ENCODE measurements around the gene LSAMP.

The LSAMP gene

DNA sequence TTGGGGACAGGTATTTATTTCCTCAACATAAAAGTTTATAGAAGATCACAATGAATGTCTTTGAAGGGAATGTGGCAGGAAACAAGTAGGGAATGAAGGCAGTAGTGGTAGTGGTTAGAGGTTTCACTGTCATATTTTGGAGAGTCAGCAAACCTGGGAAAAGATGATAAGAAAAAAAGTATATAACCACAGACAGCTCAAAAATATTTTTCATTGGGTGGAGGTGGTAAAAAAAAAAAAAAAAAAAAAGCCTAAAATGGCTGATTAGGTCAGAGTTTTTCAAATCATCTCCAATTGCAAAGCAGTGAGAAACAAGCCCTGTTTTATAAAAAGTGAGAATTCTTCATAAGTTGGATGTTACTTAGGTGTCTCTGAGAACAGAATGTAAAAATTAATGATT, 400.0 kb downstream of the LSAMP start:
- DNase-seq = no peak

DNA sequence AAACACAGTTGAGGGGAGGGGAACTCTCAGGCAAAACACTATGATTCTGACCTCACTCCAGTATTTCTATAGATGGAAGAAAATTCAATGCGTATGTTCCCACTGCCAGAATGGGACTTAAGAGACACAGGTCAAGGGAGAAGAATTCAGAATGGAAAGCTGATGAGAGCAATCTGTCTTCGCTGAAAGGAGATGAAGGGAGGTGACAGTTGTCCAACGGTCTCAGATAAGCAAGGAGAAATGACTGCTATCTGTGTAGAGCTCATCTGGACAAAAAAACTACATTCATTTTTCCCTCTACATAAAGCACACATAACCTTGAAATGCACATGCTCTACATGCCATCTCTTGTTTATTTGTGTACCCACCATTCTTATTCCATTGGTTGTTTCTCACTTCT, 405.1 kb downstream of the LSAMP start:
- no peak for DNase-seq

DNA sequence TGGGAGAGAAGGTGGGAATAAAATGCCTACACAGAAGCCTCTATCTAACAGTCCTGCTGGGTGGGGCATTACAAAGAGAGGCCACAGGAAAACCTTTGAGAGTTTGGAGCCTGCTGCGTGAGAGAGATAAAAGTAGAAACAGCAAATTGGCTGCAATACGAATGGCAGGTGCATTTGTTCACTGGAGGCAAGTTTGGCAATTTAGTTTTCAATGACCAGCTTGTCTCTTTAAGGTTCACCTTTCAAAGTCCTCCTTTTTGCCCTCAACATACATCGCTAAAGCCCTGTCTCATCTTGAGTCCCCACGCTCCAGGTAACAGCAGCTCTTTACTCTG, 405.7 kb downstream of the LSAMP start:
- no peak for DNase-seq

DNA sequence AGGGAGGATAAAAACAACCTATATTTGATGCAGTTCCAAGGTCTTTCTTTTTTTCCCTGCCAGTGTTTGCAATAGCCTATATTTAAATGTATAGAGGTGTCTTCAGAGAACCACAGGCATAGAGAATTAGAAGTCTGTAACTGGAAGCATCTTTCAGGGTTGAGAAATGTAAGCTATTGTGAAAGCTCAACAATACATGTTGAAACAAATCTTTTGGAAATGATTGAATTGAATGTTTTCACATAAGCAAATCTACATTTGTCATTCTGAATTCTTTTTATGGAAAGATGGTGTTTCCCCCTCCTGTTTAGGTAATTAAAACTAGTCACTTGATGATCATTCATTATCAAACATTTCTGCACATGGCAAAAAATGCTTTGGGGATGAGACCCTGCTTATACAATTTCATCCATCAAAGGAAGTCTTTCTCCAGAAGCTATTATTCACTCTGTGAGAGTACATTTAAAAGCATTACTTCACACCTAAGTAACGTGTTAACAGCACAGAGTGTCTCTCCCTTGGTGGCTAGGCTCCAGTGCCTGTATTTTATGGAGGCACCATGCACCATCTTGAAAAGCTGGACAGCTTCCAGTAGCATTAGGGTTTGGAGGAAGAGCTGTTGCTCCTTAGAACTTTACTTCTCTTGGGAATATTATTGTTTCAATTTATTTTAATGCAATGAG, 406.2 kb downstream of the LSAMP start:
- DNase-seq = no peak

DNA sequence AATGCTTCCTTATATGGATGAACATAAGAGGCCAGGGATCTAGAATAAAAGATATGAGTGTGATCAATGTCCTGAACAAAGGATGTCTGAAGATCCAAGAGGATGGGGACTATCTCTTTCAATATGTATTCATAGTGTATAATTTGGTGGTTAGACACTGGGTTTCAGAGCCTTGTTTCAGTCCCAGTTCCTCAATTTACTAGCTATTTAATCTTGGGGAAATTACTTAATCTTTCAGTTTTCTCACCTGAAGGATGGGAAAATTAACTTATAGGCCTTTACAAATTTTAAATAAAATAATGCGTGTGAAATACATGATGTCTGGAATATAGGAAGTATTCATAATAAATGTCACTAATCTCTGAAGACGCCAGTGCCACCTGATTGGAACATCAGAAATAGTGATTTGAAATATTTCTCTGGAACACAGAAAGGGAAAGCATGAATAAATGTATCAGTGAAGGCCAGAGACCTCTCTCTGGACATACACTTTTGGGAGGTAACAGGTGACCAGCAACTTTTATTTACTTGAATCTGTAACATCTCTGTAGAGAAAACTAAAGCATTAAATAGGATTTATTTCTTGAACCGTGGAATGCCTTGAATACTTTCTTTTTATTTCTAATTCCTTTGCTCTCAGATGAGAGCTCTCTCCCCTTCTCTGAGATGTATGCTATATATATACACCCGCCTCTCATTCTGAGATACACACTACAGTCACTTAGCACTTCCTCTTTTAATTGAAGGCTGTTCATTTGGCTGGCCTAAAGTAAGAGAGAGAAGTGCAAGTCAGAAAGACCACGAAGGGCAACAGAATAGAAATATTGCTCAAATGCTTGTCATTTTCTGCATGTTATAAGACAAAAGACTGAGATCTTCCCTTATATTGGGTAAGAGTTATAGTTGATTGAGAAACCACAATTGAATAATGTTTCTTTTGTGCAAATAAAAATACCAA, 407.1 kb downstream of the LSAMP start:
- no peak for DNase-seq

DNA sequence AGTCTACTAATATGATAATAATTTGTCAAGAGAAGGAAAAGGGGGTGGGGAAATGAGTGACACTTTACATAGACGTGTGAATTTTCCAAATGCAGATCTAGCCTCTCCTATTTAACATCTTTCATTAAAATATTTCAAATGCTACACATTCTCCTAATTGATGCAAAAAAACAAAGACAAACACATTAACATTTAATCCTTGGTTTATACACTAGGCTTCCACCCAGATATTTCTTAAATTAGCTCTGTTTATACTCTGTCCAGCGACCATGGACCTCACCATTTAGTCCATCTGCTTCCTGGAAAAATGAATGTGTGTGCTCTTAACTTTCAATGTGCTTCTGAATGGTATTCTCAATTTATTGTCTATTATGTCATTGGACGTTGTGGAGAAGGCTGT, 409.9 kb downstream of the LSAMP start:
- DNase-seq = no peak

DNA sequence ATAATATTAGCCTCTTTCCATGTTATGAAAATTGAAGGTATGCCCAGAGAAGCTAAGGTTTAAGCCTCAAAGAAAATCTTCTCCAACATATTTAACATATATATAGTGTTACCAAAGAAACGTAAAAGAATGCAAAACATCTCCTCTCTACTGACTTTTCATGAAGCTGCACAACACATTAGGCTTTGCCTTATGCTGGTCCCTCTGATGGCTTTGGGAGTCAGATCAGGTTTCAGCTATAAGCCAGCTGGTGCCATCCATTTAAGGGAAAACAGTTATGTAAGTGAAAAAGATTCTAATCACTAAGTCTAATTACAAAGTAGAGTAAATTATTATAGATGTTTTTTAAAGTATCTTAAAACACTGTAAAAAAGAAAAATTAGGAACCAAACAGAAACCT, 410.5 kb downstream of the LSAMP start:
- no peak for DNase-seq

DNA sequence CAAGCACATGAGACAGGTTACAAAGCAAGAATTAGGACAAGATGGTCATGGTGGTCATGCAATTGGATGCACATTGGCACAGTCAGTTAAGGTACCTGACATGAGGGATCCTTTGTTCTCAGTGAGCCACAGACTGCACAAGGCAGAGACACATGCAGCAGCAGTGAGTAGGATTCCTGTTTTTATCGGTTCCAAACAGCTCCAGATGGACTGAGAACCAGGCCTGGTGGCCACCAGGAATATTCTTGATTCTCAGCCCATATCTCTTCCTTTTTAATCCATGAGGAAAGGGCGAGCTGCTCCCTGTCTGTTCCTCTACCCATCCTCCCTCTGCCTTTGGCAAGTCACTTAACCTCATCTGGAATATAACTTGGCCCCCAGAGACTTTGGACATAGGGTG, 411.2 kb downstream of the LSAMP start:
- no peak for DNase-seq

DNA sequence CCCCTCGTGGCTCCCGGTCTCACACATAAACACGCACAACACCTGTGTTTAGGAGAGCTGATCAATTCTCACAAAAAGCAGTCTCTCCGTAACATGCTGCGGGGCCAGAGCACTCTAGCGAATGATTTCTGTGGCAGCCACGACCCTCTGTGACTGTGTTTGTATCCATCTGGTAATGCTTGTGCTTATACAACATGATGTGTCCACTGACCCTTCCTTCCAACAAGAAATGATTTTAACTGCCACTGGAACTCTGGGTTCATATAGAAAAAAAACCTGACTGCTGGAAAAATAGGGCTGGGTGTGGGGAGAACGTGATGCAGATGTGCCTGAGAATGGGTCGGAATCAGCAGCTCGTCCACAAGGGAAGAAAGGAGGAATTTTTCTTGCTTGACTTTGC, 411.8 kb downstream of the LSAMP start:
- no peak for DNase-seq

DNA sequence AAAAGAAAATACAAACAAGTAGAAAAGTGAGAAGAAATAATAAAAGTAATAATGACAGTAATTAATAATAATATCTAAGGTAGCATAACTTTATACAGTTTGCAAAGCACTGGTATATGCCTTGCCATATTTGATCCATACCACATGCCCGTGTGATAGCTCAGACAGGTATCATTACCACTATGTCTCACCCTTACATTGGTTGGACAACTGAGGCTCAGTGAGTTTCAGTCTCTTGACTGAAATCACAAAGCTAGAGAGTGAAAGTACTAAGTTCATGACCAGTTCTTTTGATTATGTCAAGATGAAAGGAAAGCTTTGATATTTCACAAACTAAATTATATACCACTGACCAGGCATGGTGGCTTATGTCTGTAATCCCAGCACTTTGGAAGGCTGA, 413.1 kb downstream of the LSAMP start:
- DNase-seq = no peak

DNA sequence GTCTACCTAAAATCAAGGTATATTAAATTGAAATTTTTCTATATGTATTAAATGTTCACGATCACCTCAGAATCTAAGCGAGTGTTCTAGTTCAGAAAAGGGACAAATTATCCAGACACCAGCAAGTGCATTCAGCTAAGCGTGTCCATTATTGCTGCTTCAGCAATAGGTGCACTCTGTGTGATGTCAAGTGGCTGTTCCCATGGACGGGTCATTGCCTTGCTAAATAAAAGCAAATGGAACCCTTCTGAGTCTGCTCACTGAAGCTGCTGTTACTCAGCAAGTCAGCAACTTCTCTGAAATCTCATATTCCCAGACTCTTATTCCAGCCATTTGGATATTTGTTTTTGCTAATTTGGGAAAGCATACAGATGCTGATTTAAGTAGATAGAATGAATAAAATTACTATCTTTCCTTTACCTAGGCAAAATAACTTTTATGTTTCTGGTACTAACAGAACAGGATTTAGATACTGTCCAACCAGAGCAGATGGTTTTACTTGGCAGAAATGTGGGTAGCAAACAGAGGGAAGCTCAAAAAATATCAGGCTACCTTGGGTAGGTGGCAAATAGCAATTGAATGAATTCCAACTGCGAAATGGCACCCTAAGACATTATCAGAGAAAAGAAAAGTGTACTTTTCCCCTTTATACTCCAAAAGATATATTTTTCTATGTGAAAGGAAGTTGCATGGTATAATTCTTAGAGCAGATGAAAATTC, 415.0 kb downstream of the LSAMP start:
- DNase-seq = no peak

DNA sequence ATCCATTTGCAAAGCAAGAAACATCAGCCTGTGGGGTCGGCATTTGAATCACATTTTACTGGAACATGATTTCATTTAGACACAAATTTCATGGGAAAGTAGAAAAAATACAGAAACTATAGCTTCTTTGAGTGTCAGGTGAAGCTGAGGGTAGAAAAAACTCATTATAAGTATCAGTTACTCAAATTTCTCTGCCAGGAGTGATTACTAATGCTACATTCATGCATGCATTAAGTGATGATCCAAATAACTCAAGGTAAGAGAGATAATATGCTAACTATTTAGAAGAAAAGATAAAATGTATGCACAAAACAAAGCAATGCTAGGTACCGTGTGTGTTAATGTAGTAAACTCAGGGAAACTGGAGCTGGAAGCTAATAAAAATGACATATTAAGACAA, 416.0 kb downstream of the LSAMP start:
- no peak for DNase-seq

DNA sequence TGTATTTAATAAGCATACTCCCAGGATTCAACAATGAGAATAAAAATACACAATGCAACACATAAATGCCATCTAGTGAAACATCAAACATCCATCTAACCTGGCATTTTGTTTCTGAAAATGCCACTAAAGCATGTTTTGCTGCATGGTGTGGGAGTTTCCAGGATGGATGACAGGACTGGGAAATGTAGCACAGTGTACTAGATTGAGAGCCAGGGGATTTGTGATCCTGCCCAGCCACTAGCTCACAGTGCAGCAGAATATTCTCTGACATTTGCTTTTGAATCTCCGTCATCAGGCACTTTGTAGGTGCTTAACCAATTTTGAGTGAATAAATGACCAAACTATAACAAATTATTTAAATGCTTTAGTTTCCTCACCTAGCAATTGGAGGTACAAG, 417.1 kb downstream of the LSAMP start:
- no peak for DNase-seq

DNA sequence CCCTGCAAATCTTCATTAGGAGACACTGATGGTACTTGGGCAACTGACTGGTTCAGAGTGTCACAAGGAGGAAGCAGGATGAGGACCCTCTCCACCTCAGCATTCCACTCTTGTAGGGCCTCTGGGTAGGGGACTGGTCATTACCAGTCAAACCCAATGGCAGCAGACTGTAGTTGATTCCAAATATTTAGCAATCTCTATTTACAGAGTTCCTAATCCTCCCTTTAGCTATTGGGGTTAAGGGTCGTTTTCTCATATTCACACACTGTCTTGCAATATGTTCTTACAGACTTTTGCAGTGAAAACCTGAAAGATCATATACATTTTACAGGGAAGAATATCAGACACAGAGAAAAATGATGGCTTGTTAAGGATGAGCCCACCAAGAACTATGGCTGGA, 424.3 kb downstream of the LSAMP start:
- no peak for DNase-seq

DNA sequence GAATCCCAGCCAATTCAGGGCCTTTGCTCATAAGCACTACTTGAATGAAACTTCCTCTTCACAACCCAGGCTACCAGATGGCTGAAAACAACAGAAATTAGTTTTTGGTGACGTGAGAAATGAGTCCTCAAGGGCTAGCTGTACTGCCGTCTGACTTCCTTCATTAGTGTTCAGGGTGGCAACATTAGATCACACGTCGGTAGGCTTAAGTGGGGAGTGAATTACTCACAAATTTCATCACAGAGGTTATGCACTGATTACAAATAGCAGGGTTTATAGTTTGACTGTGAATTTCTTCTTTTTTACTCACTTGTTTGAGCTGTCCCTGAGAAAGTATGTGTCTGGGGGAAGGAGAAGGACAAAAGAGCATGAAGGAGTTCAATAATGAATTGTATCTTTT, 424.8 kb downstream of the LSAMP start:
- no peak for DNase-seq

DNA sequence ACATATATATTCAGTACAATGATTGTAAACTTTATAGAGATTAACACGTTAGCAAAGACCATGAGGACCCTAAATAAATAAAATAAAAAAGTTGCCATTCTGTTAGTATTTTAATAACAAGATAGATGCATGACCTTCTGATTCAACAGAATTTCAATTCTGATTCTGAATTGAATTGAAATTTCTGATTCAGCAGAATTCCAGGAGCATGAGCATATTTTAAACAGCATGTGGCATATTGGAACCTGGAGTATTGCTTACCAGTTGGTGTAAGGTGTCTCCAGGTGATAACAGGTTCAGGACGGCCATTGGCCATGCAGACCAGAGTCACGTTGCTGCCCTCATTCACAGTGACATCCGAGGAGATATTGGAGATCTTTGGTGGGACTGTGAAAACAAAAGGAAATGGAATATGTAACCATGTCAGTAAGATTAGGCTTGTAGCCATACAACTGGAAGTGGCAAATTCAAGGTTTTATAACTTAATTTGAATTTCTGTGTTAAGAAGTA, 426.0 kb downstream of the LSAMP start:
- DNase-seq = no peak

DNA sequence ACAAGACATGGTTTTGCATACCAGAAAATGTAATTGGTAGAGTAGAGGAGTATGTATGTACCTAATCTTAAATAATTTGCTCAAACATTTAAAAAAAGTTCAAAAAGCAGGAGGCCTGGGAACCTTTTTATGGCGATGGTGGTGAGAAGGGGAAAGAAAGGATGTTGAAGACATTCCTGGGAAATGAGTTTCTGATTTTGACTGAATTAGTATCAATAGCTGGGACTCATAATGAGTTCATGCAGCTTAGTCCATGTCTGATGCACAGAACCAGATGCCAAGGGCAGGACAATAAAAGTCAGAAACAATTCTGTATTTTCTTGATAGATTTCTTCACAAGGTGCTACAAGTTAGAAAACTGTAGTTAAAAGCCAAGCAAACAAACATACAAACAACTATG, 426.6 kb downstream of the LSAMP start:
- no peak for DNase-seq

DNA sequence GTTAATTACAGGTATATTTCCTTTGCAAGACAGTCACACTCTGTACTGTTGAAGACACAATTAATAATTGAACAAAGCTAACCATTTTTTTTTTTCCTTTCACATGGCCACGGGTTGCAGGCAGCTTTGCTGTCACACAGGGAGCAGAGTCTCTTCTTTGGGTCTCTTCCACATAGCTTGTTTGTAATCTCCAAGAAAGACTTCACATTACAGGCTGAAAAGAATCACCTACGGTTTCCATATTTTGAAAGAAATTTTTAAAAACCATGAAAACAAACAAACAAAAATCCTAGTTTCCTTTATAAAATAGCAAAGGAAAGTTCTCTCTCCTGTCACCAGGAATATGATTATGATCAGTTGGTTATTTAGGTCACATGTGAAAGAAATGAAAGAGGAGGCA, 429.4 kb downstream of the LSAMP start:
- DNase-seq = no peak

DNA sequence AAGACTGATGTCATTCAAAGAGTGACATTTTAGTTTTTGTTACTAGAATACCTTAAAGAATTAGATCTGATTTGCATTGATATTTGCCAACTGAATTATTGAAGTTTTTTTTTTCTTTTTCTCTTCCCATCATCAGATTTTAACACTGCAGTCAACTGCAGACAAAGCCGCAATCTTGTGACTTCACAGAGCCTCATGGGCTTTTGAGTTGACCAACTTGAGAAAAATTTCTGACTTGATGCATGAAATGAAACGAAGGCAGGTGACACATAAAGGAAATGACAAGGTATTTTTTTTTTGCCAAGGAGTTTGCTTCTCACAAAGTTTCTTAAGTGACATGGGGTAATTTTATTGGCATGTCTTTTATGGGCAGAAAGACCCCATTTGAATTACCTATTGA, 438.3 kb downstream of the LSAMP start:
- DNase-seq = no peak

DNA sequence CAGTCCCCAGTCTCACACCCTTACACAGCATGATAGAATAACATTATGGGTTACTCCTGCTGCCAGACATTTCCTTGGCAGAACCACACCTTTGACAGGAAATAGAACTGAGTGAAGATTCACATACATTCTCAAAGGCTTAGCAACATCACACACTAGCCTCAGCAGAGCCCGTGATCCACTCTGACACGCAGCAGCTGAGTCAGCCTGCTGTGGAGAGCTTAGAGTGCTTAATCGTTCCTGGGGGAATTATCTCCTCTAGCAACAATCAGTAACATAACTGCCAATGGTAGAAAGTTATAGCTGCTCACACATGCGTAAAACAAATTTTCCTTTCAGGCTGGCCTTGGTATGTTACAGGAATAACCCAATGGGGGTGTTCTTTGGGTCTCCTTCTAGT, 439.9 kb downstream of the LSAMP start:
- DNase-seq = no peak

DNA sequence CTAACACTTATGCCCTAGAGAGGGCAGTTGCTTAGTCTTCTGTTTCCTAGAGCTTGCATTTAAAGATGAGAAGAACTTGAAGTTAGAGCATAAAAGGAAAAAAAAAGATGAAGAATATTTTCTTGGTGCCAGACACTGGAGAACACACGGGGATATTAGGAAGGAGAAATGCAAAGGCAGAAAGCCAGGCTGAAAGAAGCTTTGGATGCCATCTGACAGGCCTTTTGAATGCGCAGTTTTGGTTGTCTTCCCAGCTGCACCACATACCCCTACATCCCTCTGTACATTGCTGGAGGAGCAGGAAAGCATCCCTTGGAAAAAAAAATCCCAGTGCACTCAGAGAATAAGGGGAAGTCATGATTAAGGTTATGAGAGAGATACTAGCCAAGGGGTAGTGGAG, 443.1 kb downstream of the LSAMP start:
- no peak for DNase-seq

DNA sequence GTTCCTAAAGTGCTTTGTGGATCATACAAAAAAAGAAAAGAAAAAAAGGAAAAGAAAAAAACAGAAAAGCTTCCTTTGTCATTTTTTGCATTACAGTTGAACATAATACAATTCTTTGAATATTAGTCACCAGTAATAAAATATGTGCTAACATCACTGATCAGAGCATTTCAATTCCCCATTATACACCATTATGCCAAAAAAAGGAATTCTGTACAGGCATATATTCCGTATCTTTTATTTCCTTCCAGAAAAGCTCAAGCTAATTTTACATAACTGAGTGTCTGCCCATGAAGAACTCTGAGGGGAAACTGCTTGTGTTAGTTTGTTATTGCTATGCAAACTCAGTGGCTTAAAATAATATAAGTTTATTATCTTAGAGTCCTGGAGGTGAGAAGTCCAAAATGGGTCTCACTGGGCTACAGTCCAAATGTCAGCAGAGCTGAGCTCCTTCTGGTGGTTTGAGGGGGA, 444.1 kb downstream of the LSAMP start:
- DNase-seq = no peak

DNA sequence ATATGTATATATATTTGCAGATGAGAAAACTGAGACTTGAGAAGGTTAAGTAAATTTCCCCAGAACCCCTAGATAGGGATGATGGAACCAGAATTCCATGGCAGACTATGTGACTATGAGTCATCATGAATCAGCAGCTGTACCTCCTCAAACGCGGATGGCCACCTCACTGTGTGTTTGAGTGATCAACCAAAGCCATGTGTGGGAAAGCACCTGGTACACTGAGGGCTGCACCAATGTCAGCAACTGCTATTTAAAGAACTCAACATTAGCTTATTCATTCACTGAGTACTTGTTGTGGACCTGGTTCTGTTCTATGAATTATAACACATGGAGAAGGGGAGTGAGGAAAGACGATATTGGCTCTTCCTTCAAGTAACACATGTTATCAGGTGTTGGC, 445.0 kb downstream of the LSAMP start:
- DNase-seq = no peak

DNA sequence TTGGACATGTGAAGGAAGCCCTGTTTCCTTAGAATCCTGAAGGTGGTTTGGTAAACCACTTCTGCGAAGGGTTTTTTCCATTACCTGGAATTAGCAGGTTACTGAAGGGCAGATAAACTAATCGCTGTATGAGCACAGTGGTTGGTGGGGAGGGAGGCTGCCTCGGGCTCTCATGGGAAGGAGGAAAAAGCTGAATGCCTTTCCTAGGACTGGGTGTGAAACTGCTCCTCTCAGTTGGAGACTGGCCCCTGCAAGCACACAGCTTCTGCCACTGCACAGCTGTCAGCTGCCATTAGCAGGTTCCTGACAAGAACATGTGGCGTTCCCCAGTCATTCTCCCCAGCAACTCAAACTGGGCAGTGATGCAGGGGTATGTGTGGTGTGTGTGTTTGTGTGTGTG, 445.7 kb downstream of the LSAMP start:
- DNase-seq = no peak
